HG02588 (cell line): ENCODE measurements around the gene SDHA.

ENCODE experiments used
- ATAC-seq: cut with Tn5 transposase; IDR thresholded peaks from one replicate; pipeline ENCODE4 v1.9.1; 2021; ENCODE audit warnings: mild to moderate bottlenecking, moderate library complexity; ENCODE audit not compliant: unreplicated experiment

SDHA gene

GRCh38 chr5:217494-218456, at the start of gene SDHA, which contains the start of gene CCDC127:
SDHA (plus strand) TSS chr5:218320; CDS start chr5:218356, 36 bp downstream.
CCDC127 (minus strand) TSS chr5:218153; CDS start chr5:216849, 1,304 bp downstream.
- ATAC-seq, result peak; percentile 68

- ATAC-seq, result no peak
Observed at GRCh38 chr5:169071-169727, 48.9 kb upstream of the SDHA start.

- ATAC-seq, result no peak
Observed at GRCh38 chr5:169728-170094, 48.4 kb upstream of the SDHA start.

GRCh38 chr5:170971-171800, 46.9 kb upstream of the SDHA start:
- no peak for ATAC-seq

- ATAC-seq, result no peak
Observed at GRCh38 chr5:171801-172331, 46.3 kb upstream of the SDHA start.

- ATAC-seq, result no peak
Observed at GRCh38 chr5:172421-172820, 45.7 kb upstream of the SDHA start.

- no peak for ATAC-seq
Observed at GRCh38 chr5:172841-173251, 45.3 kb upstream of the SDHA start.

- no peak for ATAC-seq
Observed at GRCh38 chr5:173392-174290, 44.5 kb upstream of the SDHA start.

GRCh38 chr5:174291-174600, 43.9 kb upstream of the SDHA start:
- ATAC-seq, result no peak

- ATAC-seq, result no peak
Observed at GRCh38 chr5:174876-175465, 43.1 kb upstream of the SDHA start.

- no peak for ATAC-seq
Observed at GRCh38 chr5:176296-176823, 41.8 kb upstream of the SDHA start.

GRCh38 chr5:178110-178509, 40.0 kb upstream of the SDHA start:
- ATAC-seq, result no peak

GRCh38 chr5:179401-179800, 38.7 kb upstream of the SDHA start:
- no peak for ATAC-seq

- ATAC-seq, result no peak
Observed at GRCh38 chr5:180286-180918, 37.7 kb upstream of the SDHA start.

GRCh38 chr5:181160-181559, 37.0 kb upstream of the SDHA start:
- no peak for ATAC-seq

- ATAC-seq, result no peak
Observed at GRCh38 chr5:181566-181965, 36.6 kb upstream of the SDHA start.

GRCh38 chr5:182126-182525, 36.0 kb upstream of the SDHA start:
- no peak for ATAC-seq

- ATAC-seq, result no peak
Observed at GRCh38 chr5:184471-184870, 33.6 kb upstream of the SDHA start.
